ENCODE measurements around the gene ATP1B1.

GRCh38 chr1:169099561-169099960, 6.9 kb upstream of the ATP1B1 start:
- TF ChIP-seq CTCF (IDR thresholded peaks at IDR 0.05) = no peak
- no peak for TF ChIP-seq POLR2A (IDR thresholded peaks at IDR 0.05)
- TF ChIP-seq POLR2AphosphoS5 (IDR thresholded peaks at IDR 0.05; ENCODE audit: insufficient read depth in 1 of 2, low read depth in 1 of 2) = no peak
